HG03378 (cell line): Measurements from ENCODE around the gene MAPK6.
"Not testable (repeated sequence)": the region's sequence is repeated elsewhere in the genome, so short reads cannot be mapped to it uniquely, and the experiment has no call there.

Source experiments
- ATAC-seq: cut with Tn5 transposase; IDR thresholded peaks from one replicate; pipeline ENCODE4 v1.9.1; 2021; ENCODE audit warnings: mild to moderate bottlenecking, moderate library complexity; ENCODE audit not compliant: unreplicated experiment

MAPK6 gene

DNA sequence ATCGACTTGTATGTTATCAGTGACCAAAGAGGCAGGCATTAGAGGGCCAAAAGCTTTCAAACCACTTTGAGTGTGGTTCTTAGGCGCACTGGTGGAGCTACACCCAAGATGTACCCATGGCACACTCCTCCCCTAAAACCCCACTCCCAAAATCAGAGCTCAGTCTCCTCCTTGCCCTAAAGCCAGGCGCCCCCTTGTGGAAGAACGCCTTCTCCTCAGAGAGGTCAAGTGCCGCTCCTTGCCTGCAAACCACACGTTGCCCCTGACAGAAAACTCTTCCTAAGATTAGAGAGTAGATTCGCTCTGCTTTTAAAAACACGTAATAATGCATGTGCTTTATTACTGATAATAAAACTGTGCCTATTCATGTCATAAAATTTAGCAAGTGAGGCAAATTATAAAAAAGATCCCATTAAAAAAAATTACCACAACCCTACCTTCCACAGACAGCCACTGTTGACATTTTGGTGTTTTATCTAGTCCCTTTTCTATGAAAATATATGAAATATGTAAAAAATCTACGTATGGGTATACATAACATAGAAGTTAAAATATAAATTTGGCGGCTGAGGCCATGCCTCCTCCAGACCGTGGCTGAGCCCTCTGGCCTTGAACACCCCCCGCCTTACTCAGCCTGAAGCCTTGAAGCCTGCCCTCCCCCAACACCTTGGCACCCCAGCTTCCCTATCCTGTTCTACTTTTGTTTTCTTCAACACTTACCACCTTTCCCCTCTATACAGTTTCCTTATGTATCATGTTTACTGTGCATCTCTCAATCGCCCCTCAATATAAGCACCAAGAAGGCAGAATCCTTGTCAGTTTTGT lies 60.1 kb downstream of the MAPK6 start:
- ATAC-seq = no peak

- ATAC-seq = no peak
Observed at GRCh38 chr15:52080031-52080430, 61.0 kb downstream of the MAPK6 start.

DNA sequence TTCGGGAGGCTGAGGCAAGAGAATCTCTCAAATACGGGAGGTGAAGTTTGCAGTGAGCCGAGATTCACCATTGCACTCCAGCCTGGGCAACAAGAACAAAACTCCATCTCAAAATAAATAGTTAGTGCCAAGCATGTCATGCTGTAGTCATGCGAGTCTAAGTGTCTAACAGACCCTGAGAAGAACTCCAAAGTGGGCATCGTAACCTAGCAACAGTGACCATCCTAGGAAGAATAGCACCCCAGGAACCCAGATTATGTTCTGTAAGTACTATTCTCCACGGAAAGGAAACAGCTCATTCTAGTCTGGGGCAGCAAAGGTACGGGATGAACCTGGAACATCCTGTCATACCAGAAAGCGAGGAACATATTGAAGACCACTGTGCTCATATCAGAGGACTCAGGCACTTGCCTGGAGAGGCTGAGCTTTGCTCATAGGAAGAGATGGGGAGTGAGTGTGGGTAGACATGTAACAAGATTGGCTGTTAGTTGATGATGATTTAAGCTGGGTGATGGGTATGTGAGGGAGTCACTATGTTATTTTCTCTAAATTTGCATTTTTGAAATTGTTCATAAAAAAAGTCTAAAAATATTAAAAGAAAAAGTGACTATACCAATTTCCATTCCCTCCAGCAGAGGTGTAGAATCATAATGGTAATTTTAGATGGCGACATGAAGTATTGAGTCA lies 61.8 kb downstream of the MAPK6 start:
- ATAC-seq = no peak

- peak; percentile 76 for ATAC-seq
Observed at GRCh38 chr15:52082197-52083036, 63.4 kb downstream of the MAPK6 start.

GRCh38 chr15:52083037-52083359 lies 64.0 kb downstream of the MAPK6 start:
- ATAC-seq = peak; percentile 19

DNA sequence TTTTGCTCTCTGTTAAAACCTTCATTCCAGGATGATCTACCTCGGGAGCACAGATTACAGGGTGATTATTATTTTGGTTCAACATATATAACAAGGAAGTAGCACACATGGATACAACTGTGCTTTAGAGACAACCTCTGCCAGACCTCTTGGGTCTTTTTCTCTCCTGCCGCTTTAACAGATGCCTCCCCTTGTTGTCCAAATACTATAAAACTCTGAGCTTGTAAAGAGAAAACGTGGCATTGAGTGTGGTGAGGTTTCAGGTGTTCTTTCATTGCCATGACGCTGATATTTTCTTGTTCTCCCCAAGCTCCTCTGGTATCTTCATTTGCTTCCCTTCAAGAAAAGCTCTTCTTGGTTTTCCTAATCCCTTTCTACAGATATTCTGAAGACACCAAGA lies 64.6 kb downstream of the MAPK6 start:
- ATAC-seq = no peak

- ATAC-seq = no peak
Observed at GRCh38 chr15:52085299-52085698, 66.3 kb downstream of the MAPK6 start.

DNA sequence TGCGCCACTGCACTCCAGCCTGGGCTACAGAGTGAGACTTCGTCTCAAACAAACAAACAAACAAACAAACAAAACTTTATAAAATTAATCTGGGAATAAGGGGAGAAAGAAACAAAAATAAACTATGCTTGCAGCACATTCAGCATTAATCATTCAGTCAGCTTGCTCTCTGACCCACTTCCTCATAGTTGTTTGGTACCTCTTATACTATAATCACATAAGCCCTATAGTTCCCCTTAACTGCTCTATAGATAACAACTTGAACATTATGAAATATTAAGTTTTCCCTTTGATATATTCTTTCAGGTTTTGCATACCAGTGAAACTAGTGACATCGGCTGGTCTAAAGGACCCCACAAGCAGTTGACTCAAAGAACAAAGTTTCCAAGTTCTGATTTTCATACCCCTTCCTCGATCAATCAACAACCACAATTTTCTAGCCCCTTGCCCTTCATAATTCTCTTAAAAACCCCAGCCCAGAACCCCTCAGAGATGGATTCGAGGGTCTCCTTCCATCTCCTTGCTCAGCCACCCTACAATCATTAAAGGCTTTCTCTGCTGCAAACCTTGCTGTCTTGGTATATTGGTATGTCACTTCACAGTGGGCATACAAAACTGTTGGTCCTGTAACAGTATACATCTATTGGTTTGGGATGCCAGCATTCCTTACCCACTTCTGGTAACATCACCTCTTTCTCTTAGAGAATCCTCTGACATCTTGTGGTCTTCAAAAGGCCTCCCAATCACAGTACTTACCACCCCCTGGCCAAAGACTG lies 67.2 kb downstream of the MAPK6 start:
- no peak for ATAC-seq

DNA sequence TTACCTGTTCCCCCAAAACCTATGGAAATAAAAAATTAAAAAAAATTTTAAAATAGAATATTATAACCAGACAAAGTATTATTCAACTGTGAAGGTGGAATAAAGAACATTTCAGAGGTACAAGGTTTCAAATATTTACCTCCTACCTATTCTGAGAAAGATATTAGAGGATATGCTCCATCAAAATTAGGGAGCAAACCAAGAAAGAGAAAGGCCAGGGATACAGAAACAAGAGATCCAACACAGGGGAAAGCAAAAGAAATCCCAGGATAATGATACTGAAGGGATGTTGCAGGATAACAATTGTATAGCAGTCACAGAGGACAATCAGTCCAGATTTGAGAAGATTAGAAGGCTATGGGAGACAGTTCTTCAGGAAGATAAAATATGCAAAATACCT lies 71.2 kb downstream of the MAPK6 start:
- no peak for ATAC-seq

DNA sequence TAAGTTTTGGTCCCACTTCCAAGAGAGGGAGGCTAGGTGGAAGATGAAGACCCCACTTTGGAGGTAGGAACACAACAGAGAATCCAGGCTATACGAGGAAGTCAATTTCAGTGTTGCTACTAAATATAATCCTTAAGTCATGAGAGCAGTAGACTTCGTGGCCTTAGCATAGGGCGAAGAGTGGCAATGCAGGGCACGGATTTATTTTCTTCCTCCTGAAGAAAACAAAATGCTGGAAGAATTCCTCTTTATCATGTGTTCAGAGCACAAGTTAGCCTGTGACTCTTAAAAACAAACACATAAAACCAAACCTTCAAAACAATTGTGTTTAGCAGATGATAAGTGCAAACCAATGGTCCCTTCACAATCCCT lies 74.1 kb downstream of the MAPK6 start:
- no peak for ATAC-seq

DNA sequence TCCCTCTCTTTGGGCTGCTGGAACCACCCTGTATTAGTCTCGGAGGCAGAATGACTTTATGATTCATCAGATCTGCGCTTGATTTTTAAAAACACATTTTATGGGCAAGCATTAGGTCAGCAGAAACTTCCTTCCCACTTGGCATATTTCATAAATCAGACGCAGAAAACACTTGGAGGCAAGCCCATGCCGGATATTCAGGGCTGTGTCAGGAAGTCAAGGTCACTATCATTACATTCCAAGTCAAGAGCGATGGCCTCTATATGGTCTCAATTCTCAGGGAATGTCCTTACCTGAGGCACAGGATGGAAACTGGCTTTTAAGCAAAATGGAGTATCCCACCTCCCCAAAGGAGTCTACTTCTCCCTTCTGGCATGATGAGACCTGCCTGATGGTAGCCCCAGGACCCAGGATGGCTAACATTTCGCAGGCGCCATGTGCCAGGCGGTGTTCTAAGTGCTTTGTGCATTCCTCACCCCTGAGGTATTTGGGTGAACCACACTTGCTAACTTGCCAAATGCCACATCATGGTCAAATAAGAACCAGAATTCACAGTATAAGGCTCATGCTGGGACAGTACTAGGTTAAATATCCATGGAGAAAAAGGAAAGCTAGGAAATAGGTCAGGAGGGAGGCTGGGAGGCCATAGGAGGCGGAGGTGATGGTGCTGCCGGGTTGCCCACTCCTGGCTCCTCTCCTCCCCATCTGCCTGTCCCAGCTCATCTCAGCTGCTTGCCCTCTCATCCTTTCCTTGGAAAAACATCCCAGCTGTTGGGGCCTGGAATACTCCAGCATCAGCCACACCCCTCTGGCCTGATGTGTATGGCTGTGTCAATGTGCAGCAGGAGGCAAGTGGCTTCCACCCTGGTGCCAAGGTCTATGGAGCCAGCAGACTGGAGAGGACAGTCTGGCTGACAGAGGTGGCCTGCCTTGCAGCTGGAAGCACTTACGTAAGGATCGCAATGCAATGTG lies 74.8 kb downstream of the MAPK6 start:
- ATAC-seq = no peak

GRCh38 chr15:52094811-52095584 lies 76.0 kb downstream of the MAPK6 start:
- ATAC-seq = no peak

DNA sequence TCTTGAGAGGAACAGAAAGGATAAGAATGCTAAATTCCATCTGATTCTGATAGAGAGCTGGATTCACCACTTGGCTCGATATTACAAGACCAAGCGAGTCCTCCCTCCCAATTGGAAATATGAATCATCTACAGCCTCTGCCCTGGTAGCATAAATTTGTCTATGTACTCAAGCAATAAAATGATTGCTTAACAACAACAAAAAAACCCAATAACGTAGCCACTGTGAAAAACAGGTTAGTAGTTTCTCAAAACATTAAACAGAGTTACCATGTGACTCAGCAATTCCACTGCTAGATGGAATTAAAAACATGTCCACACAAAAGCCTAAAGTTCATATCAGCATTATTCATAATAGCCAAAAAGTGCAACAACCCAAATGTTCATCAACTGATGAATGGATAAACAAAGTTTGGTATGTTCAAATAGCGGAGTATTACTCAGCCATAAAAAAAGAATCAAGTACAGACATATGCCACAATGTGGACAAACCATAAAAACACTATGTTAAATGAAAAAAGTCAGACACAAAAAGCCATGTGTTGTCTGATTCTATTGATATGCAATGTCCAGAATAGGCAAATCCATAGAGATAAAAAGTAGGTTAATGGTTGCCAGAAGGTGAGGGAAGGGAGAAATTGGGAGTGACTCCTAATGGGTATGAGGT lies 76.7 kb downstream of the MAPK6 start:
- ATAC-seq = no peak

- ATAC-seq = not testable (repeated sequence)
Observed at GRCh38 chr15:52096536-52096935, 77.5 kb downstream of the MAPK6 start.

DNA sequence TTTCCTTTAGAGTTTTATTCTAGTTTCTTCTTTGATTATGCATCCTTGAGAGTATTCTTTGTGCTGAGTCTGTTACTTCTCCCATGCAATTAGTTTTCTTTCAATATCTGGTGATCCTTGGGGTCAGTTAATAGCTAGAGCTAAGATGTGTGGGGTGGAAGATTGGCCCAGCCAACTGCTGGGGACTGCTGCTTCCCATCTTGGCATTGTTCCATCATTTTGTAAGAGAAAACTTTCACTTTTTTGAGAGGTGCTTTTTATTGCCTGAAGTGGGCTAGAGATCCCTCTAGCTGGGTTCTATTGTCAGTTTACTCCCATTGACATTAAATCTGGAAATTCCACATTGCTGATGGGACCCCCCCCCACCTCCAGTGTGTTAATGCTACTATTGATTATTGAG lies 78.2 kb downstream of the MAPK6 start:
- no peak for ATAC-seq

GRCh38 chr15:52098323-52098722 lies 79.3 kb downstream of the MAPK6 start:
- no peak for ATAC-seq

- no peak for ATAC-seq
Observed at GRCh38 chr15:52099651-52100272, 80.7 kb downstream of the MAPK6 start.

GRCh38 chr15:52100807-52101442 lies 81.9 kb downstream of the MAPK6 start:
- no peak for ATAC-seq
